ENCODE measurements around the gene TMEM247. TPM values are rescaled to one million over a fixed set of nuclear protein-coding genes. Genes with fewer than 3 reads are reported as not detected.

Gene TMEM247
- total and polyA plus RNA-seq, 4 donors, result not detected

DNA sequence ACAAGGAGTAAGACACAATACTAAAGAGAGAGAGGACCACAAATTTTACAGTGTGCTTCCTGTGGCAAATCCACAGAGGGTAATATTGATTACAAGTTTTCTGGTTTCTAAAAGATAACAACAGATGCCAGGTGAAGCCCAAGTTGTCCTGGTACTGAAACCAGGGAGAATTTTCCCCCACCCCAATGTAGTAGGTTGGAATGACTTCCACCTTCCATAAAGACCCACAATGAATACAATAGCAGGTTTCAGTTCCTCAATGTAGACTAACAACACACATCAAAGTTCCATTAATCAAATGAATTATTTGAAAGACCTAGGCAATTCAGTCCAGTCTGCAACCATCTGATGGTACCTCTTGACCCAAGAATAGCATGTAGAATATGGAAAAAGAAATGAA is 44.0 kb upstream of the TMEM247 start:
- H3K27ac ChIP-seq (ENCODE audit: low read depth in 1 of 2, low read length in 2 of 2), result no peak overlapping the region
- no peaks in the 10 kb centered on the region for H3K36me3 ChIP-seq (ENCODE audit: control insufficient read depth in 4 of 4, insufficient read depth in 3 of 4, low read depth in 1 of 4, low read length in 3 of 4)
- no peak overlapping the region for H3K9ac ChIP-seq (ENCODE audit: low read depth in 1 of 2, low read length in 2 of 2)
- no peaks in the 10 kb centered on the region for H3K4me1 ChIP-seq (ENCODE audit: control insufficient read depth in 4 of 4, insufficient read depth in 4 of 4, low read length in 3 of 4)
- H3K9me3 ChIP-seq (ENCODE audit: control insufficient read depth in 4 of 4, low read length in 3 of 4), result no peaks in the 10 kb centered on the region
- no peak for DNase-seq (ENCODE audit: low spot score)
- TF ChIP-seq, protein P1, sequence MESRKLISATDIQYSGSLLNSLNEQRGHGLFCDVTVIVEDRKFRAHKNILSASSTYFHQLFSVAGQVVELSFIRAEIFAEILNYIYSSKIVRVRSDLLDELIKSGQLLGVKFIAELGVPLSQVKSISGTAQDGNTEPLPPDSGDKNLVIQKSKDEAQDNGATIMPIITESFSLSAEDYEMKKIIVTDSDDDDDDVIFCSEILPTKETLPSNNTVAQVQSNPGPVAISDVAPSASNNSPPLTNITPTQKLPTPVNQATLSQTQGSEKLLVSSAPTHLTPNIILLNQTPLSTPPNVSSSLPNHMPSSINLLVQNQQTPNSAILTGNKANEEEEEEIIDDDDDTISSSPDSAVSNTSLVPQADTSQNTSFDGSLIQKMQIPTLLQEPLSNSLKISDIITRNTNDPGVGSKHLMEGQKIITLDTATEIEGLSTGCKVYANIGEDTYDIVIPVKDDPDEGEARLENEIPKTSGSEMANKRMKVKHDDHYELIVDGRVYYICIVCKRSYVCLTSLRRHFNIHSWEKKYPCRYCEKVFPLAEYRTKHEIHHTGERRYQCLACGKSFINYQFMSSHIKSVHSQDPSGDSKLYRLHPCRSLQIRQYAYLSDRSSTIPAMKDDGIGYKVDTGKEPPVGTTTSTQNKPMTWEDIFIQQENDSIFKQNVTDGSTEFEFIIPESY (IDR thresholded peaks at IDR 0.05), result no peak
- TF ChIP-seq SP1 (IDR thresholded peaks at IDR 0.05) (no peak), NR2F2 (IDR thresholded peaks at IDR 0.05) (no peak), RAD21 (IDR thresholded peaks at IDR 0.05) (no peak), FOXA2 (IDR thresholded peaks at IDR 0.05) (no peak), HNF4G (IDR thresholded peaks at IDR 0.05) (no peak), YY1 (IDR thresholded peaks at IDR 0.05) (no peak), HNF4A (conservative IDR thresholded peaks at IDR 0.05) (no peak), EGR1 (IDR thresholded peaks at IDR 0.05; ENCODE audit: low read depth in 2 of 2) (no peak), FOXA1 (IDR thresholded peaks at IDR 0.05) (no peak)
- TF ChIP-seq, protein P2, sequence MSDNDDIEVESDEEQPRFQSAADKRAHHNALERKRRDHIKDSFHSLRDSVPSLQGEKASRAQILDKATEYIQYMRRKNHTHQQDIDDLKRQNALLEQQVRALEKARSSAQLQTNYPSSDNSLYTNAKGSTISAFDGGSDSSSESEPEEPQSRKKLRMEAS (IDR thresholded peaks at IDR 0.05), result no peak
- TF ChIP-seq, protein P3, sequence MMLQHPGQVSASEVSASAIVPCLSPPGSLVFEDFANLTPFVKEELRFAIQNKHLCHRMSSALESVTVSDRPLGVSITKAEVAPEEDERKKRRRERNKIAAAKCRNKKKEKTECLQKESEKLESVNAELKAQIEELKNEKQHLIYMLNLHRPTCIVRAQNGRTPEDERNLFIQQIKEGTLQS (IDR thresholded peaks at IDR 0.05), result no peak
- TF ChIP-seq, protein P4, sequence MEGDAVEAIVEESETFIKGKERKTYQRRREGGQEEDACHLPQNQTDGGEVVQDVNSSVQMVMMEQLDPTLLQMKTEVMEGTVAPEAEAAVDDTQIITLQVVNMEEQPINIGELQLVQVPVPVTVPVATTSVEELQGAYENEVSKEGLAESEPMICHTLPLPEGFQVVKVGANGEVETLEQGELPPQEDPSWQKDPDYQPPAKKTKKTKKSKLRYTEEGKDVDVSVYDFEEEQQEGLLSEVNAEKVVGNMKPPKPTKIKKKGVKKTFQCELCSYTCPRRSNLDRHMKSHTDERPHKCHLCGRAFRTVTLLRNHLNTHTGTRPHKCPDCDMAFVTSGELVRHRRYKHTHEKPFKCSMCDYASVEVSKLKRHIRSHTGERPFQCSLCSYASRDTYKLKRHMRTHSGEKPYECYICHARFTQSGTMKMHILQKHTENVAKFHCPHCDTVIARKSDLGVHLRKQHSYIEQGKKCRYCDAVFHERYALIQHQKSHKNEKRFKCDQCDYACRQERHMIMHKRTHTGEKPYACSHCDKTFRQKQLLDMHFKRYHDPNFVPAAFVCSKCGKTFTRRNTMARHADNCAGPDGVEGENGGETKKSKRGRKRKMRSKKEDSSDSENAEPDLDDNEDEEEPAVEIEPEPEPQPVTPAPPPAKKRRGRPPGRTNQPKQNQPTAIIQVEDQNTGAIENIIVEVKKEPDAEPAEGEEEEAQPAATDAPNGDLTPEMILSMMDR (IDR thresholded peaks at IDR 0.05; ENCODE audit: low read depth, low read length, missing input control), result no peak
- no peak overlapping the region for H3K4me3 ChIP-seq (ENCODE audit: low read depth in 1 of 3, low read length in 3 of 3)
- H3K27me3 ChIP-seq (ENCODE audit: control insufficient read depth in 4 of 4, insufficient read depth in 4 of 4, low read length in 3 of 4), result no peaks in the 10 kb centered on the region

DNA sequence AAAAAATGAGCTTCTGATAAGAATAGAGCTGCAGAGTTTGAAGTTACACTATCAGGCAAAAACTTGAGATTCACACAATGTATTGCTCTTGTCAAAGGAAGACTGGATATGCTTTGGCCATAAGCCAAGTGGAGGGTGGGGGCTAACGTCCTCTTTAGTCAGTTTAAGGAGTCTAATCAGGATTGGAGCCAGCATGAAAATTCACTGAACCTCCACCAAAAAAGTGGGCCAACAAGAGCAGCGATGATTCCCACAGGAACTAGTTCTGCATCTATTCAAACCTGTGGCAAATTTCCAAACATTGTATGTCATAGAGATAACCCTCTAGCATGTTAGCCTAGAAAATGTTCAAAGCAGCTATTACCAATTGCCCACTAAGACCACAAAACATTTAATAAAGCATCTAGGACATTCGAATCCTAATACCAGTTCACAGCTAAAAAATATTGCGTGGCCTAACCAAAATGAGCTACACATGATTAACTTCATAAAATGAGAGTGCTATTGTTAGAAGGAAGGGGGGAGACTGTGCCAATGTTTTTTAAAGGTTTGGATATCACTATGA is 43.5 kb upstream of the TMEM247 start:
- TF ChIP-seq TAF1 (conservative IDR thresholded peaks at IDR 0.05) (no peak), YY1 (IDR thresholded peaks at IDR 0.05) (no peak), JUND (IDR thresholded peaks at IDR 0.05) (no peak), RAD21 (IDR thresholded peaks at IDR 0.05) (no peak)
- TF ChIP-seq, protein P5, sequence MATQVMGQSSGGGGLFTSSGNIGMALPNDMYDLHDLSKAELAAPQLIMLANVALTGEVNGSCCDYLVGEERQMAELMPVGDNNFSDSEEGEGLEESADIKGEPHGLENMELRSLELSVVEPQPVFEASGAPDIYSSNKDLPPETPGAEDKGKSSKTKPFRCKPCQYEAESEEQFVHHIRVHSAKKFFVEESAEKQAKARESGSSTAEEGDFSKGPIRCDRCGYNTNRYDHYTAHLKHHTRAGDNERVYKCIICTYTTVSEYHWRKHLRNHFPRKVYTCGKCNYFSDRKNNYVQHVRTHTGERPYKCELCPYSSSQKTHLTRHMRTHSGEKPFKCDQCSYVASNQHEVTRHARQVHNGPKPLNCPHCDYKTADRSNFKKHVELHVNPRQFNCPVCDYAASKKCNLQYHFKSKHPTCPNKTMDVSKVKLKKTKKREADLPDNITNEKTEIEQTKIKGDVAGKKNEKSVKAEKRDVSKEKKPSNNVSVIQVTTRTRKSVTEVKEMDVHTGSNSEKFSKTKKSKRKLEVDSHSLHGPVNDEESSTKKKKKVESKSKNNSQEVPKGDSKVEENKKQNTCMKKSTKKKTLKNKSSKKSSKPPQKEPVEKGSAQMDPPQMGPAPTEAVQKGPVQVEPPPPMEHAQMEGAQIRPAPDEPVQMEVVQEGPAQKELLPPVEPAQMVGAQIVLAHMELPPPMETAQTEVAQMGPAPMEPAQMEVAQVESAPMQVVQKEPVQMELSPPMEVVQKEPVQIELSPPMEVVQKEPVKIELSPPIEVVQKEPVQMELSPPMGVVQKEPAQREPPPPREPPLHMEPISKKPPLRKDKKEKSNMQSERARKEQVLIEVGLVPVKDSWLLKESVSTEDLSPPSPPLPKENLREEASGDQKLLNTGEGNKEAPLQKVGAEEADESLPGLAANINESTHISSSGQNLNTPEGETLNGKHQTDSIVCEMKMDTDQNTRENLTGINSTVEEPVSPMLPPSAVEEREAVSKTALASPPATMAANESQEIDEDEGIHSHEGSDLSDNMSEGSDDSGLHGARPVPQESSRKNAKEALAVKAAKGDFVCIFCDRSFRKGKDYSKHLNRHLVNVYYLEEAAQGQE (IDR thresholded peaks at IDR 0.05), result no peak
- TF ChIP-seq, protein P1 (IDR thresholded peaks at IDR 0.05), result no peak
- TF ChIP-seq, protein P4 (IDR thresholded peaks at IDR 0.05; ENCODE audit: low read depth, low read length, missing input control), result no peak
- TF ChIP-seq, protein P3 (IDR thresholded peaks at IDR 0.05), result no peak
- Histone ChIP-seq H3K4me3 (ENCODE audit: low read depth in 1 of 3, low read length in 3 of 3) (no peak overlapping the region), H3K9me3 (ENCODE audit: control insufficient read depth in 4 of 4, low read length in 3 of 4) (no peaks in the 10 kb centered on the region), H3K36me3 (ENCODE audit: control insufficient read depth in 4 of 4, insufficient read depth in 3 of 4, low read depth in 1 of 4, low read length in 3 of 4) (no peaks in the 10 kb centered on the region), H3K9ac (ENCODE audit: low read depth in 1 of 2, low read length in 2 of 2) (no peak overlapping the region), H3K4me1 (ENCODE audit: control insufficient read depth in 4 of 4, insufficient read depth in 4 of 4, low read length in 3 of 4) (no peaks in the 10 kb centered on the region), H3K27me3 (ENCODE audit: control insufficient read depth in 4 of 4, insufficient read depth in 4 of 4, low read length in 3 of 4) (no peaks in the 10 kb centered on the region), H3K27ac (ENCODE audit: low read depth in 1 of 2, low read length in 2 of 2) (no peak overlapping the region)
- WGBS, result 71% methylated on average over 4 of the region's 4 CpGs
- DNase-seq (ENCODE audit: low spot score), result no peak
